K562 (cell line): ENCODE results near the gene CD164L2. TPM values are rescaled to one million over a fixed set of nuclear protein-coding genes. Genes with fewer than 3 reads are reported as not detected.

Source experiments
- DMBX1 ChIP-seq: fragments of 250-450 bp; sonication (Bioruptor Pico); IDR thresholded peaks from 2 replicates; pipeline ENCODE4 v1.8.0; 2022; ENCODE audit warnings: inconsistent platforms, mild to moderate bottlenecking, moderate library complexity, borderline replicate concordance
- HLTF ChIP-seq: fragments of 450-650 bp; IDR thresholded peaks from 2 replicates; pipeline ENCODE4 v1.6.1; 2016
- MGA ChIP-seq: fragments of 450-650 bp; IDR thresholded peaks from 2 replicates; pipeline ENCODE4 v1.6.1; 2016; ENCODE audit warnings: mild to moderate bottlenecking, moderate library complexity
- SMC3 ChIP-seq: conservative IDR thresholded peaks from 2 replicates; pipeline ENCODE4 v1.6.1; 2011; ENCODE audit warnings: low read depth, low read length, improper control_type of control experiment; ENCODE audit not compliant: insufficient read depth
- TFAP4 ChIP-seq: sonication (generic); formaldehyde crosslinking; IDR thresholded peaks from 2 replicates; pipeline ENCODE4 v1.8.0; 2022; ENCODE audit warnings: missing genetic modification reagents, mild to moderate bottlenecking, moderate library complexity, borderline replicate concordance
- ZNF165 ChIP-seq: fragments of 250-450 bp; sonication (Bioruptor Pico); IDR thresholded peaks from 2 replicates; pipeline ENCODE4 v1.4.0; 2020; ENCODE audit warnings: borderline replicate concordance
- ZNF77 ChIP-seq: fragments of 250-450 bp; sonication (Bioruptor Pico); IDR thresholded peaks from 2 replicates; pipeline ENCODE4 v1.5.0; 2020
- polyA plus RNA-seq, 8 experiments: library from polyadenylated mRNA; depleted of rRNA in 4 of 8; stranded (reverse) in 5 of 8; unstranded in 3 of 8; fragments of >200 nt; fragmentation: Nextera tagmentation in 2 of 8; fragmentation: Illumina TruSeq in 1 of 8; extraction: Ambion mirVana in 2 of 8; extraction: Trizol in 1 of 8; gene quantifications; 2 replicates each; pipeline versions ENCODE4 v1.2.1 to v1.2.3, GENCODE V29; 2011 to 2014; ENCODE audit warnings: inconsistent platforms in 1 of 8, missing spikeins in 1 of 8
- total RNA-seq, 7 experiments: library from RNA; depleted of rRNA in 6 of 7; stranded (reverse); fragments of >200 nt in 6 of 7; fragmentation: Illumina TruSeq in 2 of 7; extraction: Trizol in 2 of 7; gene quantifications; 2 replicates each; pipeline versions ENCODE4 v1.2.1 to v1.2.3, GENCODE V29; 2011 to 2021; ENCODE audit warnings: low replicate concordance in 1 of 7
- TF ChIP-seq, protein P1 (sequence below): sonication (generic); formaldehyde crosslinking; IDR thresholded peaks from 2 replicates; pipeline ENCODE4 v1.4.0; 2020; ENCODE audit warnings: mild to moderate bottlenecking, missing genetic modification reagents
- TF ChIP-seq, protein P2 (sequence below): fragments of 250-450 bp; sonication (Bioruptor Pico); IDR thresholded peaks from 2 replicates; pipeline ENCODE4 v1.5.0; 2020; ENCODE audit warnings: mild to moderate bottlenecking, borderline replicate concordance

Gene CD164L2
- total and polyA plus RNA-seq, 9 of the 15 experiments (the other 6 are each of a cell fraction or from before 2014, with no cell fraction given) = 0.08 to 0.92 (median 0.38) TPM; not detected in 1

GRCh38 chr1:27342778-27343638 is 40.1 kb downstream of the CD164L2 start (continued):
- TF ChIP-seq ZNF77 (CRISPR knock-in tag) = no peak
- TF ChIP-seq, protein P1, sequence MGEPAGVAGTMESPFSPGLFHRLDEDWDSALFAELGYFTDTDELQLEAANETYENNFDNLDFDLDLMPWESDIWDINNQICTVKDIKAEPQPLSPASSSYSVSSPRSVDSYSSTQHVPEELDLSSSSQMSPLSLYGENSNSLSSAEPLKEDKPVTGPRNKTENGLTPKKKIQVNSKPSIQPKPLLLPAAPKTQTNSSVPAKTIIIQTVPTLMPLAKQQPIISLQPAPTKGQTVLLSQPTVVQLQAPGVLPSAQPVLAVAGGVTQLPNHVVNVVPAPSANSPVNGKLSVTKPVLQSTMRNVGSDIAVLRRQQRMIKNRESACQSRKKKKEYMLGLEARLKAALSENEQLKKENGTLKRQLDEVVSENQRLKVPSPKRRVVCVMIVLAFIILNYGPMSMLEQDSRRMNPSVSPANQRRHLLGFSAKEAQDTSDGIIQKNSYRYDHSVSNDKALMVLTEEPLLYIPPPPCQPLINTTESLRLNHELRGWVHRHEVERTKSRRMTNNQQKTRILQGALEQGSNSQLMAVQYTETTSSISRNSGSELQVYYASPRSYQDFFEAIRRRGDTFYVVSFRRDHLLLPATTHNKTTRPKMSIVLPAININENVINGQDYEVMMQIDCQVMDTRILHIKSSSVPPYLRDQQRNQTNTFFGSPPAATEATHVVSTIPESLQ (CRISPR knock-in tag) = peak; percentile 86; the same call in 1 of the 2 replicates
- TF ChIP-seq SMC3 = no peak
- TF ChIP-seq TFAP4 (CRISPR knock-in tag) = peak; percentile 83
- TF ChIP-seq MGA = peak; percentile 82
- no peak for TF ChIP-seq HLTF
- TF ChIP-seq, protein P2, sequence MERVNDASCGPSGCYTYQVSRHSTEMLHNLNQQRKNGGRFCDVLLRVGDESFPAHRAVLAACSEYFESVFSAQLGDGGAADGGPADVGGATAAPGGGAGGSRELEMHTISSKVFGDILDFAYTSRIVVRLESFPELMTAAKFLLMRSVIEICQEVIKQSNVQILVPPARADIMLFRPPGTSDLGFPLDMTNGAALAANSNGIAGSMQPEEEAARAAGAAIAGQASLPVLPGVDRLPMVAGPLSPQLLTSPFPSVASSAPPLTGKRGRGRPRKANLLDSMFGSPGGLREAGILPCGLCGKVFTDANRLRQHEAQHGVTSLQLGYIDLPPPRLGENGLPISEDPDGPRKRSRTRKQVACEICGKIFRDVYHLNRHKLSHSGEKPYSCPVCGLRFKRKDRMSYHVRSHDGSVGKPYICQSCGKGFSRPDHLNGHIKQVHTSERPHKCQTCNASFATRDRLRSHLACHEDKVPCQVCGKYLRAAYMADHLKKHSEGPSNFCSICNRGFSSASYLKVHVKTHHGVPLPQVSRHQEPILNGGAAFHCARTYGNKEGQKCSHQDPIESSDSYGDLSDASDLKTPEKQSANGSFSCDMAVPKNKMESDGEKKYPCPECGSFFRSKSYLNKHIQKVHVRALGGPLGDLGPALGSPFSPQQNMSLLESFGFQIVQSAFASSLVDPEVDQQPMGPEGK = no peak
- no peak for TF ChIP-seq DMBX1 (CRISPR knock-in tag)
- 0 out of 2 replicates have a peak, but pooled peaks have one; percentile 20 for TF ChIP-seq ZNF165
